ENCODE results near the gene ENGASE.

Gene ENGASE

GRCh38 chr17:79123988-79124387, 49.4 kb downstream of the ENGASE start:
- Histone ChIP-seq H4K20me1 (ENCODE audit: insufficient read depth, low read length) (no peaks in the 10 kb centered on the region), H3K9me2 (ENCODE audit: low read depth, low read length) (no peaks in the 10 kb centered on the region), H3K36me3 (ENCODE audit: insufficient read depth, low read length) (no peaks in the 10 kb centered on the region), H3F3A (ENCODE audit: insufficient read depth, low read length) (no peaks in the 10 kb centered on the region), H3K4me3 (ENCODE audit: low read depth, low read length, poor library complexity, severe bottlenecking) (no peak overlapping the region), H3K9ac (ENCODE audit: low read length) (no peak overlapping the region), H3K27me3 (ENCODE audit: insufficient read depth, low read length) (peaks cover 5% of the 10 kb centered on the region; the same call in 1 of the 2 replicates), H2AFZ (ENCODE audit: low read length) (no peak overlapping the region), H3K4me2 (ENCODE audit: low read length) (no peak overlapping the region), H3K79me2 (ENCODE audit: insufficient read depth, low read length) (no peaks in the 10 kb centered on the region), H3K4me1 (ENCODE audit: insufficient read depth, low read length, severe bottlenecking) (no peaks in the 10 kb centered on the region), H3K27ac (ENCODE audit: low read depth, low read length, poor library complexity, severe bottlenecking) (no peak overlapping the region), H3K9me3 (ENCODE audit: low read length) (no peaks in the 10 kb centered on the region)
- TF ChIP-seq CTCF (IDR thresholded peaks at IDR 0.05; ENCODE audit: low read length) (no peak), EZH2 (IDR thresholded peaks at IDR 0.05; ENCODE audit: borderline replicate concordance, low read length) (no peak)

- Histone ChIP-seq H3K4me1 (ENCODE audit: insufficient read depth, low read length, severe bottlenecking) (no peaks in the 10 kb centered on the region), H3K9ac (ENCODE audit: low read length) (no peak overlapping the region), H4K20me1 (ENCODE audit: insufficient read depth, low read length) (no peaks in the 10 kb centered on the region), H3K27me3 (ENCODE audit: insufficient read depth, low read length) (peaks cover 5% of the 10 kb centered on the region; the same call in 1 of the 2 replicates), H2AFZ (ENCODE audit: low read length) (no peak overlapping the region), H3K9me2 (ENCODE audit: low read depth, low read length) (no peaks in the 10 kb centered on the region), H3K27ac (ENCODE audit: low read depth, low read length, poor library complexity, severe bottlenecking) (no peak overlapping the region), H3K9me3 (ENCODE audit: low read length) (no peaks in the 10 kb centered on the region), H3K4me2 (ENCODE audit: low read length) (no peak overlapping the region), H3K79me2 (ENCODE audit: insufficient read depth, low read length) (no peaks in the 10 kb centered on the region), H3K4me3 (ENCODE audit: low read depth, low read length, poor library complexity, severe bottlenecking) (no peak overlapping the region), H3F3A (ENCODE audit: insufficient read depth, low read length) (no peaks in the 10 kb centered on the region), H3K36me3 (ENCODE audit: insufficient read depth, low read length) (no peaks in the 10 kb centered on the region)
- no peak for TF ChIP-seq CTCF (IDR thresholded peaks at IDR 0.05; ENCODE audit: low read length)
- TF ChIP-seq EZH2 (IDR thresholded peaks at IDR 0.05; ENCODE audit: borderline replicate concordance, low read length) = no peak
These were observed 50.0 kb downstream of the ENGASE start for GRCh38 chr17:79124513-79125209.

- peaks cover 7% of the 10 kb centered on the region; the same call in 1 of the 2 replicates for H3K27me3 ChIP-seq (ENCODE audit: insufficient read depth, low read length)
These were observed 50.9 kb downstream of the ENGASE start for GRCh38 chr17:79125503-79125902.

More at GRCh38 chr17:79125503-79125902, 50.9 kb downstream of the ENGASE start:
- H3K79me2 ChIP-seq (ENCODE audit: insufficient read depth, low read length) = no peaks in the 10 kb centered on the region
- no peak overlapping the region for H3K4me3 ChIP-seq (ENCODE audit: low read depth, low read length, poor library complexity, severe bottlenecking)
- no peaks in the 10 kb centered on the region for H3K4me1 ChIP-seq (ENCODE audit: insufficient read depth, low read length, severe bottlenecking)
- no peaks in the 10 kb centered on the region for H3K9me3 ChIP-seq (ENCODE audit: low read length)
- no peak overlapping the region for H3K4me2 ChIP-seq (ENCODE audit: low read length)
- TF ChIP-seq EZH2 (IDR thresholded peaks at IDR 0.05; ENCODE audit: borderline replicate concordance, low read length) (no peak), CTCF (IDR thresholded peaks at IDR 0.05; ENCODE audit: low read length) (no peak)
- H2AFZ ChIP-seq (ENCODE audit: low read length) = no peak overlapping the region
- H3K9me2 ChIP-seq (ENCODE audit: low read depth, low read length) = no peaks in the 10 kb centered on the region
- H3F3A ChIP-seq (ENCODE audit: insufficient read depth, low read length) = no peaks in the 10 kb centered on the region
- no peaks in the 10 kb centered on the region for H4K20me1 ChIP-seq (ENCODE audit: insufficient read depth, low read length)
- no peaks in the 10 kb centered on the region for H3K36me3 ChIP-seq (ENCODE audit: insufficient read depth, low read length)
- no peak overlapping the region for H3K9ac ChIP-seq (ENCODE audit: low read length)
- H3K27ac ChIP-seq (ENCODE audit: low read depth, low read length, poor library complexity, severe bottlenecking) = no peak overlapping the region

All from OCI-LY1 (cell line).